ENCODE data around the gene GP9.
"Not testable (repeated sequence)": the region's sequence is repeated elsewhere in the genome, so short reads cannot be mapped to it uniquely, and the experiment has no call there.

The GP9 gene

DNA sequence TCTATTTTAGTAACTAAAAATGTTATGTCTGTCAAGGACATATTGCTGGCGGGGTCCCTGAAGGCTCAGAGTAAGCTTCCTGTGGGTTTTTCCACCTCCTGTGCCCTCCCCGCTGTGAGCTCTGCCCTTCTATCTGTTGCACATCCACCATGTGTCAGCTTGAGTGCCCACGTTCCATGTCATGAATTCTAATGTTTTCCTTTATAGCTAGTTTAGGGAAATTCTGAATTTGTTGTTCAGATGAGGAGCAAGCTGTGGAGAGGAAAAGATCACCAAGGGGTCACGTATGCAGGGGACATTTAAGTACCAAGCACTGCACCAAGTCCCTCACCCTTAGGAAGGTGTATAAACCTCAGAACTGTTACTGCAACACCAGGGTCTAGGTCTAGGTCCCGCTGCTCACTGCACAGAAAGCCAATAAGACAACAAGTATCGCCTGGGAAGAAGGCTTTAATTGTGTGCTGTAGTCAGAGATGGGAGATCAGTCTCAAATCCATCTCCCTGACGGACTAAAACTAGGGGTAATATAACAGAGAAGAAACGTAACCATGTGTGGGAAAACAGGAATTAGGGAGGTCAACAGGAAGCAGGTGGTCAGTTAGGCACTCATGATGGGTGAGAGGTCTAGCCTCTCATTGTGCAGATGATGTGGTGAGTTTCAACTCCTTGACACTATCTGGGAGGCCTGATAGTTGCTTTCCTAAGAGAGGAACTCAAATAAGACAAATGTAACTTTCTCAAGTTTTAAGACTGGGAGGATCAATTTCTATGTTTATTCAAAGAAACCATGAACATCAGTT lies 9.7 kb downstream of the GP9 start:
- DNase-seq (ENCODE audit: low read depth, low spot score), result no peak

DNA sequence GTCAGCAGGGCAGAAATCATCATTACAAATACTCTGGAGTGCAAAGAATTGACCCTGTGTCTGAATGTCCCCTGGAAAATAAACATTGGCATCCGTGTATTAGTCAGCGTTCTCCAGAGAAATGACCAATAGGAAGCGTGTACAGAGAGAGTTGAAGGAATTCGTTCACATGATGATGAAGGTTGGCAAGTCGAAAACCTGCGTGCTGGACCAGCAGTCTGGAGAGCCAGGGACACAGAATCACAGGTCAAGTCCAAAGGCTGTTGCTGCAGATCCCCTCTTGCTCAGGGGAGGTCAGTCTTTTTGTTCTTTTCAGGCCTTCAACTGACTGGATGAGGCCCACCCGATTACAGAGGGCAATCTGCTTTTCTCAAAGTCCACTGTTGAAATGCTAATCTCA lies 16.6 kb downstream of the GP9 start:
- DNase-seq (ENCODE audit: low read depth, low spot score), result no peak

DNA sequence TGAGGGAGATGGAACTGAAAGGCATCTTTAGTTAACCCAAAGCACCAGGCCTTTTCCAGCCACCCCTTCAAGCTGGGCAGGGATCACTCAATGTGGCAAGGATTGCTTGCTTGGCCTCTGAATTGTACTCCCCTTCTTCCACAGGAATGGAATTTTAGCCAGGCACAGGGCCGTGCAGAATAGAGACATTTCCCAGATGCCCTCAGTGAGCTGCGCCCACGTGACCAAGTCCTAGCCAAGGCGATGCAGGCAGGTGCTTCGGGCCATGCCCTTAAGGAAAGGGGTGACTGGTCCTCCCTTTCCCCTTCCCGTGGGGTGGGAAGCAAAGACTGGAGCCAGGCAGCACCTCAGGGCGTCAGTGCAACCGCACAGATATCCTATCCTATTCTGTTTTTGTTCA lies 17.9 kb downstream of the GP9 start:
- no peak for DNase-seq (ENCODE audit: low read depth, low spot score)

GRCh38 chr3:129081503-129081902 lies 20.9 kb downstream of the GP9 start:
- DNase-seq (ENCODE audit: low read depth, low spot score), result no peak

DNA sequence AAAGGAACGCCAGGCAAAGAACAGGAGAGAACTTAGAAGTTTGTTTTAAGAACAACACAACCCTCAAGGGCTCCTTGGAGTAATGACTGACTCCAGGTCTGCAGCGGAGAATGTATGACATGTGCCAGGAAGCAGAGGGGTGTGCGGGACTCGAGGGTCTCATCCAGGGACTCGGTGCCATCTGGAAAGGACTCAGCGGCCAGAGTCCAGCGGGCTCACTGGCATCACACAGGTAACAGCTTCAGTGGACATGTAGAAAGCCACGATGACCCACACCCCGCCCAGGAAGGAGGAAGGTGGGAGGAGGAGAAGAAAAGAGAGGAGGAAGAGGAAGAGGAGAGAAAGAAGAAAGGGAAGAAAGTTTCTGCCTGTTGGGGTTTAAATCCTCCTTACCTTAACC lies 21.4 kb downstream of the GP9 start:
- no peak for DNase-seq (ENCODE audit: low read depth, low spot score)

DNA sequence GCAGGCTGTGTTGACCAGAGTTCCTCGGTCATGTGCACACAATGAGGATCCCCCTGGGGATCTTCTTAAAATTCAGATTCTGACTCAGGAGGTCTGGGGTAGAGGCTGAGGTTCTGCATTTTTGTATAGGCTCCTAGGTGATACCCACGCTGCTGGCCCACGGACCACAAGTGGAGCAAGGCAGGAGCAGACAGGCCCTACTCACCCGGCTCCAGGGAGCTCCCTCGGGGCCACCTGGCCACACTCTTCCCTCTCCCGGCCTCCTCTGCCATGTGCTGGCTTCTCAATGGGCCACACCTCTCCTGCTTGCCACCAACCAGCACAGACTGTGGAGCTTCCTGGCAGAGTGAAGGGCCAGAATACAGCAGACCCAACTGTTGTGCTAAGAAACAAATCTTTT lies 23.9 kb downstream of the GP9 start:
- no peak for DNase-seq (ENCODE audit: low read depth, low spot score)

- no peak for DNase-seq (ENCODE audit: low read depth, low spot score)
These were observed 24.7 kb downstream of the GP9 start for GRCh38 chr3:129085165-129085715.

DNA sequence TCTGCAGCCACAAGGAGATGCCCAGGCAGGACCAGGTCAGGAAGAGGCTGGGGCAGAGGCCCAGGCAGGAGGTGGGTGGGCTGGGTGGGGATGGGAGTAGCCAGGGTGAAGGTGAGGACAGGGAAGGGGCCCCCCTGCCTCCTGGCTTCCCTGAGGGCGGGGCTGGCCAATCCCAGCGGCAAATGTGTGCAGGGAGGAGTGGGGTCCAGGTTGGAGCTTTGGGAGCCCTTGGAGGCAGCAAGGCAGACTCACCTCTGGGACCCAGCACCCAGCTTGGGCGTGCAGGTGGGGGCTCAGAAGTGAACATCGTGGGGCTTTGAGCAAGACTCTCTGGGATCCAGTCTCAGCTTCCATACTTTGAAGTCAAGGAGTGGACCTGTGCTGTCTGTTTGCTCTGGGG lies 25.2 kb downstream of the GP9 start:
- DNase-seq (ENCODE audit: low read depth, low spot score), result no peak

DNA sequence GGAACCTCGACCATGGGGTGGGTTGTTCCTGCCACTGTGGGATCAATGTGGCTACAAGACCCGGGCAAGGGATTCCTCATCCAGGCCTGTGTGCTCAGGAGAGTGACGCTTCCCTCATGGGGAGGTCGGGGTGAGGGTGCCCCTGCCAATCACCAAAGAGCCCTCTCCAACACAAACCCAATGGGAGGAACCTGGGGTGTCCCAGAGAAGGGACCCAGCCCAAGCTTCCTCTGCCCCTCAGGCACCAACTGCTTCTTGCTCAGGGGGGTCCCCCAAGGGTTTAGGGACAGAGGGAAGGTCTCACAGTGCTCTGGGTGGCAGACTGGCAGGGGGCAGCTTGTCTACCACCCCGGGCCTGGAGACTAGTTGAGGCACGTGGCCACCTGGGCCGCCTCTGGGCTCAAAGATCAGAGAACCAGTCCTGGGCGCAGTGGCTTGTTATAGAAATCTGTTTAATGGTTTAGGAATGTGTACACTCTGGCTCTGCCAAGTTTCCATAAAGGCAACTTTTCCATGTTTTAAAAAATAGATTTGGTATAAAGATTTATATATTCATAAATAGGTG lies 26.6 kb downstream of the GP9 start:
- DNase-seq (ENCODE audit: low read depth, low spot score), result no peak

DNA sequence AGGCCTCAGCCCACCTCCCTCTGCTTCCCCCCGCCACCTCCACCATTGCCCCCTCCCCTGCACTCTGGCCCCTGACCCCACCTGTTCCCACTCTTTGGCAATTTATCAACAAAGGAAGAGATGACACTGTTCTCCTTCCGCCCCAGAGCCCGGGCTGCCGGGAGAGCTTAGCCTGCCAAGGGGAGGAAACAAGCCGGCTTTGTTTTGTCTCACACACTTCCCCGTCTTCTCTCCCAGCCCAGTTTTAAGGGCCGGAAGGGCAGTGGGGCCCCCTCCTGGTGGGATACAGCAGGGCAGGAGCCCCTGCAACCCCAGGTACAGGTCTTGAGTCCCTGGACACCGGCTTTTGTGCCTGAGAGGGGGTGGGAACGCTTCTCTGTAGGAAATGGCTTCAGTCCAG lies 27.3 kb downstream of the GP9 start:
- DNase-seq (ENCODE audit: low read depth, low spot score), result not testable (repeated sequence)

- not testable (repeated sequence) for DNase-seq (ENCODE audit: low read depth, low spot score)
These were observed 27.7 kb downstream of the GP9 start for GRCh38 chr3:129088312-129088711.

DNA sequence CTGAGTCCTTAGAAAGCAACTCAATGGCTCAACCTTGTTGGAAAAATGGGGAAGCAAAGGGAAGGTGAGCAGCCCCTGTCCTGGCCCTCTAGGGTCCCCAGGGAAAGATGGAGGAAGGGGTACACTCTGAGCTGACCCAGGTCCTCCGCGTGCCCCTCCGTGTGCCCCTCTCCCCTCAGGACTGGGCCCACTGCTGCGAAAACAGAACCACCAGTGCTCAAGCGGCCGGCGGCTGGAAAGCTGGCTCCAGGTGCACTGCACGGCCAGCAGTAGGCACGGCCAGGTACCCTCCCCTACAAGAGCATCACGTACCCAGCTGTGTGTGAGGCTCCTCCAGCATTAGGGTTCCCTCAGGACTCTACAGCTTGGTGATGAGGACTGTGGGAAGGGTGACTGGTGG lies 34.7 kb downstream of the GP9 start:
- no peak for DNase-seq (ENCODE audit: low read depth, low spot score)

GRCh38 chr3:129100274-129100673 lies 39.7 kb downstream of the GP9 start:
- DNase-seq (ENCODE audit: low read depth, low spot score), result no peak

- DNase-seq (ENCODE audit: low read depth, low spot score), result no peak
These were observed 41.0 kb downstream of the GP9 start for GRCh38 chr3:129101370-129102138.

GRCh38 chr3:129103296-129103695 lies 42.7 kb downstream of the GP9 start:
- no peak for DNase-seq (ENCODE audit: low read depth, low spot score)

GRCh38 chr3:129104051-129104450 lies 43.5 kb downstream of the GP9 start:
- no peak for DNase-seq (ENCODE audit: low read depth, low spot score)

GRCh38 chr3:129104498-129105079 lies 44.0 kb downstream of the GP9 start:
- no peak for DNase-seq (ENCODE audit: low read depth, low spot score)

DNA sequence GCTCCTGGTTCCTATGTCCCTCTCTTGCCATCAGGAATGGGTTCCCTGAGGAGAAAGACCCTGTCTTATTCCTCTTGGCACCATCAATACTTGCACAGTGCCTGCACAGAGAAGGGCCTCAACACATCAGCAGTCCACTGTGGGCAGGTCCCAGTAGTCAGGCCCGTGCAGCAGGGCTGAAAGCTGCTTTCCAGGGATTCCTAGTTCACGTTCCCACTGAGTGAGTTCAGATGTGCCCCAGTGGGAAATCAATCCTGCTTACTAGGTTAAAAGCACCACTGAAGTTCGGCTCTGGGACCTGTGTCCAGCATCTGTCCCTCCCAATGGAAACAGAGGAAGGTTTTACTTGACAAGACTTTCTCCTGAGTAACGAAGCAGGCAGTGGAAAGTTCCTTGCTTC lies 45.3 kb downstream of the GP9 start:
- no peak for DNase-seq (ENCODE audit: low read depth, low spot score)

DNA sequence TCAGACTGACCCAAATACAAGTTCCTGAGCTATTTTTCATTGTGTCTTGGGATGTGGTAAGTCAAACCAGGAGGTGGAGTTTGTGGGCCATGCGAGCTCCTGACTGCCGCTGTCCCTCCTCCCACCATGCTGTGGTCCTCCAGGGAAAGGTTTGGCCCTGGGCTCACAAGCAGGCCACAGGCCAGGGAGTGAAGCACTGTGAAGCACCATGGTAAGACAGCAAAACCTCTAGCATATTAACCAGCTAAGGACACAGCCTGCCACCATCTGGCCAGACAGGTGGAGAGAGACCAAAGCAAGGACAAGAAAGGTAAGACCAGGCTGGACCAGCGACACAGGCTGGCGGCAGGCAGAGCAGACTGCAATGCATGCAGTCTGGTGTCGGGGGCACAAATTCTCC lies 45.7 kb downstream of the GP9 start:
- DNase-seq (ENCODE audit: low read depth, low spot score), result no peak

- no peak for DNase-seq (ENCODE audit: low read depth, low spot score)
These were observed 46.4 kb downstream of the GP9 start for GRCh38 chr3:129106866-129107565.

DNA sequence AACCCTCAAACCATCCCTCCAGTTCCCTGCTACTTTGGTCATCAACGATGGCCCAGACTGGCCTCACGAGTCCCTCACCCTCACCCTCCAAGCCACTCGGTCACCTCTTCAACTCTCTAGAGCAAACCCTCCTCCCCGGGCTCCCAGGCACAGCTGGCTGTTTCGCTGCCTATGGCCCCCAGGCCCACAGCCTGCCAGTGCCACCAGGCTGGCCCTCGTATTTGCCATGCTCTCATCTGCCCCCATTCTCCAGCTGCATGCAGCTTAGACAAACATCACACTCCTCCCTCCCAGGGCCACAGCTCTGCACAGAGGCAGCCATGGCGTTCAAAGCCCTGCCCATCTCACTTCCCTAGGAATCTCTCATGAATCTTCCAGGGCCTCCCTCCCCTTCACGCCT lies 47.2 kb downstream of the GP9 start:
- no peak for DNase-seq (ENCODE audit: low read depth, low spot score)

Measured in brain pericyte (primary cell).